Activated T-helper 2 cell treated with anti-CD3 and anti-CD28 coated beads, Interferon-gamma antibody, Interleukin-2, Interleukin-4, amounts not matched to agents 10 μg/mL and 5 μg/mL and 100 μg/mL, durations not matched to agents 14 hours and 24 hours and 36 hours (primary cell): Measurements from ENCODE around the gene KLF6. TPM values are rescaled to one million over a fixed set of nuclear protein-coding genes. Genes with fewer than 3 reads are reported as not detected.

Experiments used
- DNase-seq: peaks from one replicate; pipeline ENCODE4 v3.0.0; 2021; ENCODE audit warnings: low spot score
- H3K27ac Mint-ChIP-seq: one replicate; pipeline ENCODE4 v1.8.0; 2021; ENCODE audit warnings: mixed read lengths
- H3K27me3 Mint-ChIP-seq: one replicate; pipeline ENCODE4 v1.8.0; 2021; ENCODE audit warnings: low read depth, mixed read lengths
- H3K36me3 Mint-ChIP-seq: one replicate; pipeline ENCODE4 v1.8.0; 2021; ENCODE audit warnings: low read depth, mixed read lengths
- H3K4me1 Mint-ChIP-seq: one replicate; pipeline ENCODE4 v1.8.0; 2021; ENCODE audit warnings: low read depth, mixed read lengths
- H3K4me3 Mint-ChIP-seq: one replicate; pipeline ENCODE4 v1.8.0; 2021; ENCODE audit warnings: low read depth, mild to moderate bottlenecking, moderate library complexity, mixed read lengths
- H3K9me3 Mint-ChIP-seq: one replicate; pipeline ENCODE4 v1.8.0; 2021; ENCODE audit warnings: mixed read lengths
- intact Hi-C: fragments of 100-400 bp; cut with micrococcal nuclease; formaldehyde crosslinking; loops from one replicate; pipeline ENCODE4 v1.15.1; 2023
- total RNA-seq: library from RNA; stranded (reverse); gene quantifications from 2 replicates; pipeline ENCODE4 v1.2.3, GENCODE V29; 2022

KLF6 gene
- total RNA-seq, 1 donor from 2014 or later = 129 TPM

DNA sequence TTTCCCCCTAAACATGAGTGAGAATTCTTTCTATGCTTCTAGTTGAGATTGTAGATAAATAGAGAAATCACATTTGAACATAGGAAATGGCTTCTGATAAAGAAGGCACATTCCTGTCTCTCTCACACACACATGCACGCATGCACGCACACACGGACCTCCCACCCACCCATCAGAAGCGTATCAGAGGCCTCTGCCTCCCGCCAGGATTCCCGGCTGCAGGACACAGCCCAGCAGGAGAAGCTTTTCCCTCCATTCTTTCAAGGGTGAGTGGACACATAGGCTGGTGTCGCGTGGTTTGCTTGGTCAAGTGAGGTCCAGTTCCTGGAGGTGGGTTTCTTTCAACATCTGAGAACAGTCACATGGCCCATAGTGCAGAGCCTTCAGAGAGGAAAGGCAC, 34.2 kb downstream of the KLF6 start:
- no peaks in the 10 kb centered on the region for H3K36me3 Mint-ChIP-seq
- intact Hi-C loops = loop anchor here (10.0 kb wide), 1 partner anchor 656 kb away; no protein-coding TSS in a partner anchor
- peaks cover 18% of the 10 kb centered on the region for H3K4me1 Mint-ChIP-seq
- H3K9me3 Mint-ChIP-seq = no peaks in the 10 kb centered on the region
- DNase-seq = no peak
- peaks cover 6% of the 10 kb centered on the region for H3K27me3 Mint-ChIP-seq
- no peak overlapping the region for H3K4me3 Mint-ChIP-seq
- H3K27ac Mint-ChIP-seq = no peak overlapping the region

DNA sequence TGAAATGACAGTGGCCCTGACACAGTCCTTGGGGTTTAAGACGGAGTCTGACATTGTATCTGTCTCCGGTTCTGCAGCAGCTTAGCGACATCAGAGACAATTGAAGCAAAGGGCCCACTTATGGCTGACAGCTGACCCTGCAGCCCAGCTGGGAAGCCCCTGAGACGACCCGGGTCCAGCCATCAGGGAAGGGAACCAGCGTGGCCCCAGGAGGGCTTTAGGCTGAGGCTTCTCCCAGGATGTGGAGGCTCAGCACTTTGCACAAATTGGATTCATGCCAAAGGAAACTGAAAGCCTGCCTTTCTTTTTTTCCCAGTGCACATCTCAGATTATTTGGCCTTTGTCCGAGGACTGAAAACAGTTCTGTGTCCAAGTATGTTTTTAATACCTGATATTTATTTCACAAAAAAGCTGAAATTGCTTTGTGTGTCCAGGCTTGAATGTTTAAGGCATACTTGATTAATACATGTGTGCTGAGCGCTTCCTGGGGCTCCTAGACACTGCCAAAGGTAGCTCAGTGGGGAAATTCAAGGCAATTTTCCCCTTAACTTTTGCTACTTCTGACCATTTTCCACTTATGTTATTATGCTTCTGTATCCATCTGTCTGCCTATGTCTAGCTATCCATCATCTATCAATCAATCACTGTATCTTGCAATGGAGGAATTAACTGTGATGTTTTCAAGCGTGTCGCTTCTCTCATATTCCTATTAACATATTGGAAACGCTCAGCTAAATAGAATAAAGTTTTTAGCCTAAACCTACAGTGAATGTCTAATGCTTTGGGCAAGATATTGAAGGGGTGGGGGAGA, 34.8 kb downstream of the KLF6 start:
- no peaks in the 10 kb centered on the region for H3K36me3 Mint-ChIP-seq
- H3K9me3 Mint-ChIP-seq = no peaks in the 10 kb centered on the region
- intact Hi-C loops = loop anchor here (10.0 kb wide), 1 partner anchor 655 kb away; no protein-coding TSS in a partner anchor
- peaks cover 12% of the 10 kb centered on the region for H3K4me1 Mint-ChIP-seq
- H3K4me3 Mint-ChIP-seq = no peak overlapping the region
- H3K27ac Mint-ChIP-seq = no peak overlapping the region
- H3K27me3 Mint-ChIP-seq = peaks cover 11% of the 10 kb centered on the region
- no peak for DNase-seq

DNA sequence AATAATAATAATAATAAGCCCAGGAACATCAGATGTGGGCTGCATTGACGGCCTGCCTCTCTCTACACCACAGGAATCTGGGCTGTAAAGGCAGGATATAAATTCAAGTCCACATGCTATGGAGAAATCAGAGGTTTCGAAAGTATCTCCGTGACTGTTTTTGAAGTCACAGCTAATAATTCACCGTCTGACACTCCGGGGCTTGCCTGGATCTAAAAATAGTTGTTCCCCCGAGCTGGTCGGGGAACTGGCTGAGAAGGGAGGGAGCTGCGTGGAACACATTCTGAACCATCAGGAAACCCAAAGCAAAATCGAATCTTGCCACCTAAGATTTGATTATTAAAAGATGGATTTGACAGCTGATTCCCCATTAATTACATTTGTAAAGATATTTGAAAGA, 35.4 kb downstream of the KLF6 start:
- peaks cover 13% of the 10 kb centered on the region for H3K27me3 Mint-ChIP-seq
- no peak overlapping the region for H3K4me3 Mint-ChIP-seq
- H3K36me3 Mint-ChIP-seq = no peaks in the 10 kb centered on the region
- peaks cover 6% of the 10 kb centered on the region for H3K4me1 Mint-ChIP-seq
- no peak overlapping the region for H3K27ac Mint-ChIP-seq
- DNase-seq = no peak
- no peaks in the 10 kb centered on the region for H3K9me3 Mint-ChIP-seq
- intact Hi-C loops = no loop called here

DNA sequence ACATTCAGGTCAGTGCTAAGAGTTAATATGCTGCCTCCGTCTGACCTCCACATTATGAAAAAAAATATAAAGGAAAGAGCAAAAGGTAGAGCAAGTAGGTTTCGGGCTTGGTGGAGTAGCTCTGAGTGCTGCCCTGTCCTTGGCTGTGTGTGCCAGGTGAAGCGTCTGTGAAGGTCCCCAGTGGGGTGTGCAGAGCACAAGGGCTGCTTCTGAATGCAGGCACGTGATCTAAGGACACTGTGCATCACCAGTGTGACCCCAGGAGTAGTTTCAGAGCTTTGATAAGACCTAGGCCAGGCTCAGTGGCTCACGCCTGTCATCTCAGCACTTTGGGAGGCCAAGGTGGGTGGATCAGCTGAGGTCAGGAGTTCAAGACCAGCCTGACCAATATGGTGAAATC, 36.0 kb downstream of the KLF6 start:
- H3K9me3 Mint-ChIP-seq = no peaks in the 10 kb centered on the region

DNA sequence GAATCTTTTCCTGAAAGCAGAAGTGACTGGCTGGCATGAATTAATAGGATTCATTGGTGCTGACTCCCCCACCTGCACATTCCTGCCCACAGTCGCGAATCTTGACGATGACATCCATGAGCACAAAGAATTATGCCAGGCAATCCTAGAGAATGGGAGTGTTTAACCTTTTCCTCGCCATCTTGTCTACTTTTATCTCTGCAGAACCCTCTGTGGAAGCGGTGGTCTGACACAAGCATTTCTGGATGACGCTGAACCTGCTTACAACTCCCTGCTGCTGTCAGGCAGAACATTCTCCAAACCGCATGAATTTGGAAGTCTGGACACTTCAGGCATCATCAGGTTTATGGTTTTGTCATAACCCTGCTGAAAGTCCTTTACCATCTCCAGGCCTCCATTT, 36.5 kb downstream of the KLF6 start:
- Mint-ChIP-seq H3K36me3 (no peaks in the 10 kb centered on the region), H3K4me1 (peaks cover 3% of the 10 kb centered on the region), H3K4me3 (no peak overlapping the region), H3K27ac (no peak overlapping the region), H3K9me3 (no peaks in the 10 kb centered on the region), H3K27me3 (peaks cover 13% of the 10 kb centered on the region)
- DNase-seq = no peak
- intact Hi-C loops = no loop called here

More for the DNA sequence above, 36.0 kb downstream of the KLF6 start:
- DNase-seq = no peak
- Mint-ChIP-seq H3K36me3 (no peaks in the 10 kb centered on the region), H3K4me3 (no peak overlapping the region), H3K27me3 (peaks cover 13% of the 10 kb centered on the region), H3K27ac (no peak overlapping the region), H3K4me1 (peaks cover 3% of the 10 kb centered on the region)
- intact Hi-C loops = no loop called here

DNA sequence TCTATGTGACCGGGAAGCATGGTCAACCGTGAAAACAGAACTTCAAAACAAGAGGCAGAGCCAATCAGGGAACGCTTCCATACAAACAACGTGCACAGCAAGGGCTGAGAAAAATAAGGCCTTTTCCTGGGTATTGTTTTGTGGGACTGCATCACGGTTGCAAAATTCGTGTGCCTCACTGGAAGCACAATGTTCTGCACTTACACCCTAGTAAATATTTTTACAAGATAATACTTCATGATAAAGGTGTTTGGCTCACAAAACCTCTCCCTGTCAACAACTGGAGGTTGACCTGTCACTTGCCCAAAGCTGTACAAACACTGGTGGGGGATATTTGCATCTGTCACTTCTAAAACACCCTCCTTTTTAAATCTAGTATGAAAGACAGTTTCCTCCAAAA, 37.0 kb downstream of the KLF6 start:
- DNase-seq = no peak
- Mint-ChIP-seq H3K36me3 (no peaks in the 10 kb centered on the region), H3K4me1 (peaks cover 3% of the 10 kb centered on the region), H3K4me3 (no peak overlapping the region), H3K27me3 (peaks cover 13% of the 10 kb centered on the region), H3K9me3 (no peaks in the 10 kb centered on the region), H3K27ac (no peak overlapping the region)
- intact Hi-C loops = no loop called here

DNA sequence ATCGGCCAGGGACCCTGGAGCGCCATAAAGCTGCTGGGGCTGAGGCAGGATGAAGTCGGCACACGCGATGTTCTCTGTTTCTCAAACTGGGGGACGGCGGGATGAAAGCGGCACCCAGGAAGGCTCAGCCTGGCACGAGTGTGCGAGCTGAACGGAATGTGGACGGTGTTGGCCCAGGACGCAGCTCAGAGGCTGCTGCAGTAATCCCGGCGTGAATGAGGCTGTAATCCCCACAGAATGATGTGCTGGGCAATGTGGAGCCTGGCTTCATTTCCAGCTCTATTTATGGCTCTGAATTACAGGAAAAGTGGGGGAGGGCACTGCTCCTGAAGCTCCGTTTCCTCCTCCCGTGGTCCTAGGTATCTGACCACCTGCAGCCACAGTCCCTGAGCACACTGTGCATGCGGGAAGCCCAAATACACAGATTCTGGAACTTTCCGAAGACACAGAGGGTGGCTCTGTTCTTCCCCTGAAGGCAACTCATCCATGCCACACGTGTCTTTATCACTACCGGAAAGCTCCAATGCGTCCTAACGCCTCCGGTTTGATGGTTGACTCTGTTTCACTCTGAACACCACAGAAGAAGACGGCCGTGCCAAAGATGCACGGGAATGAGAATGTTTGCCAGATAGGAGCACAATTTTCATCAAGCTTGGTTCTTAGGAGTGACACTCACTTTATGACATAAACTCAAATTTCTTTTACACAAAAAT, 37.6 kb downstream of the KLF6 start:
- Mint-ChIP-seq H3K9me3 (no peaks in the 10 kb centered on the region), H3K27me3 (peaks cover 13% of the 10 kb centered on the region), H3K36me3 (no peaks in the 10 kb centered on the region), H3K27ac (no peak overlapping the region), H3K4me3 (no peak overlapping the region), H3K4me1 (peaks cover 5% of the 10 kb centered on the region)
- intact Hi-C loops = no loop called here
- DNase-seq = no peak

DNA sequence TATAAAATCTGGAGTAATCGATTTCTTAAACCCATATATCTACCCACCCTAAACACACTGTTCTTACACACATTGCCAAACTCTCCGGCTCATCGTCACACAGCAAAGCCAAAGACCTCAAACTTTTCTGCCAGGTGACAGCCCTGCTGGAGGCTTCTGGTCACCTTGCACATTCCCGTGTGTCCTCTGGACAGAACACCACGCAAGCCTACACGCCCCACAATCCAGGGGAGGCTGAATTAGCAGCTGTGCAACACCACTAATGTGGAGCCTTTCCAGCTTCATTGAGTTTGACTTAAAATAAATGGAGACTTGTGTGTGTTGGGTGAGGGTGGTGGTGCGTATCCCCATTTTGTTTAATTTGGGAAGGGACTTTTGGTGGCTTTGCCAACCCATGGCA, 38.4 kb downstream of the KLF6 start:
- Mint-ChIP-seq H3K27me3 (peaks cover 13% of the 10 kb centered on the region), H3K36me3 (no peaks in the 10 kb centered on the region), H3K4me1 (peaks cover 13% of the 10 kb centered on the region), H3K9me3 (no peaks in the 10 kb centered on the region), H3K27ac (no peak overlapping the region), H3K4me3 (no peak overlapping the region)
- DNase-seq = no peak
- intact Hi-C loops = no loop called here

DNA sequence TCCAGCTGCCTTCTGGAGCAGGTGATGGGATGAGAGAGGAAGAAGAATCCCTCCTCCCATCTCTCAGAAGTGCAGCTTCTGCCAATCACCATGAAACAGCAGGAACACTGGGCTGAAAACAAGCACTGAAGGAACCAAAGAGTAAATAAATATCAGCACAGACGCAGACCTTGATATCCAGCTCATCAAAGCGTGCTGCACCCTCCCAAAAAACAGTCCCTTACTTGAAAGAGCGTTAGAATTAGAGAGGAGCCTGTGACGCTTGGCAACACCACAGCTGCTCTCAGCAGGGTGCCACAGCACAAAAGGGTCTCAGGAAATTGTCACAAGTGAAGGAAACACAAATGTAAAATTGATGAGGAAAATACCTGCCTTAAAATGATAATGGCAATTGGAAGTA, 39.5 kb downstream of the KLF6 start:
- H3K27ac Mint-ChIP-seq = no peak overlapping the region
- peaks cover 19% of the 10 kb centered on the region for H3K4me1 Mint-ChIP-seq
- H3K36me3 Mint-ChIP-seq = no peaks in the 10 kb centered on the region
- peaks cover 13% of the 10 kb centered on the region for H3K27me3 Mint-ChIP-seq
- H3K9me3 Mint-ChIP-seq = no peaks in the 10 kb centered on the region
- H3K4me3 Mint-ChIP-seq = no peak overlapping the region
- intact Hi-C loops = no loop called here
- no peak for DNase-seq

DNA sequence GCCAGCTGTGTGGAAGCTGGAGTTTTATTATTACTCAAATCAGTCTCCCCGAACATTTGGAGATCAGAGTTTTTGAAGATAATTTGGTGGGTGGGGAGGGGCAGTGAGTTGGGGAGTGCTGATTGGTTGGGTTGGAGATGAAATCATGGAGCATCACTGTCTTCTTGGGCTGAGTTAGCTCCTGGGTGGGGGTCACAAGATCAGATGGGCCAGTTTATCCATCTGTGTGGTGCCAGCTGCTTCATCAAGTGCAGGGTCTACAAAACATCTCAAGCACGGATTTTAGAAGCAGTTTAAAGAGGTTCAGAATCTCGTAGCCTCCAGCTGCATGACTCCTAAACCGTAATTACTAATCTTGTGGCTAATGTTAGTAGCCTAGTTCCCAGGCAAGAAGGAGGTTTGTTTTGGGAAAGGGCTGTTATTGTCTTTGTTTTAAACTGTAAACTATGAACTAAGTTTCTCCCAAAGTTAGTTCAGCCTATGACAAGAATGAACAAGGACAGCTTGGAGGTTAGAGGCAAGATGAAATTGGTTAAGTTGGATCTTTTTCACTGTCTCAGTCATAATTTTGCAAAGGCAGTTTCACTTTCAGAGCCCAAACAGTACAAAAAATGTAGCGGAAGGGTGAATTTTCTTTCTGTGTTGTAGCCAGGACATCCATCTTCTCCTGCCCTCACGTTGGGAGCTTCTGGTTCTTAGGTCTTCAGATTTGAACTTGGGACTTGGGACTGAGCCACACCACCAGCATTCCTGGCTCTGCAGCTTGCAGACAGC, 43.1 kb downstream of the KLF6 start:
- peaks cover 26% of the 10 kb centered on the region for H3K4me1 Mint-ChIP-seq
- no peaks in the 10 kb centered on the region for H3K9me3 Mint-ChIP-seq
- no peaks in the 10 kb centered on the region for H3K36me3 Mint-ChIP-seq
- DNase-seq = no peak
- no peak overlapping the region for H3K4me3 Mint-ChIP-seq
- no peak overlapping the region for H3K27ac Mint-ChIP-seq
- intact Hi-C loops = loop anchor here (5.0 kb wide), 1 partner anchor 40 kb away; no protein-coding TSS in a partner anchor
- peaks cover 12% of the 10 kb centered on the region for H3K27me3 Mint-ChIP-seq

DNA sequence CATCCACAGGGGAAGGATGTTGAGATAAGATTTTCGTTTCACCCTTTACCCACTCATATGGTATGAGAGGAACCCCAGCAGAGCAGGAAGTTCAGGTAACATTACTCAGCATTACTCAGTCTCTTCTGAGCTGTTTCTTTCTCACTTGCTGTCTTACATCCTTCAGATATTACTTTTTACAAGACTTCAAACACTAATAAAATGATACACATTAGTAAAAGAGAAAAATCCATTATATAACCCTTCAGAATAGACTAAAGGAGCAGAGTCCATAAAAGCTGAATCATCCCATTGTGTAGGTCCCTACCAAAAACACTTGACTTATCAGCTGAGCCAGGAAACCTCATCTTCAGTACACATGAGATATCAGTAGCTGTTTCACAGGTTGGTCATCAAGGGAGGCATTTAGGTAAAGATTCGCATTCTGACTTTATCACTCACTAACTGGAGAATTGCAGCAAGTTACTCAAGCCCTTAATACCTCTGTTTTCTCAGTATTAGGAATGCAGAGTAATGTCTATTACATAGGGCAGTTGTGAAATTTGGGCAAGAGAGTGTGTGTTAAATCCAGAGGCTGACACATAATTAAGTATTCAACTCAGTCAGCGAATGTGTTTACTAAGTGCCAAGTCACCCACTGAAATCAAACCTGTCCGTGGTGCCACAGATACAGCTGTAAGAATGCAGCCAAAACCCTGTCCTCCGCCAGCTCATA, 44.7 kb downstream of the KLF6 start:
- Mint-ChIP-seq H3K9me3 (no peaks in the 10 kb centered on the region), H3K4me3 (no peak overlapping the region), H3K27me3 (peaks cover 5% of the 10 kb centered on the region), H3K4me1 (peaks cover 27% of the 10 kb centered on the region), H3K27ac (no peak overlapping the region), H3K36me3 (no peaks in the 10 kb centered on the region)
- DNase-seq = no peak
- intact Hi-C loops = loop anchor here (1.0 to 5.0 kb wide), 5 partner anchors 18 to 118 kb away; no protein-coding TSS in a partner anchor

DNA sequence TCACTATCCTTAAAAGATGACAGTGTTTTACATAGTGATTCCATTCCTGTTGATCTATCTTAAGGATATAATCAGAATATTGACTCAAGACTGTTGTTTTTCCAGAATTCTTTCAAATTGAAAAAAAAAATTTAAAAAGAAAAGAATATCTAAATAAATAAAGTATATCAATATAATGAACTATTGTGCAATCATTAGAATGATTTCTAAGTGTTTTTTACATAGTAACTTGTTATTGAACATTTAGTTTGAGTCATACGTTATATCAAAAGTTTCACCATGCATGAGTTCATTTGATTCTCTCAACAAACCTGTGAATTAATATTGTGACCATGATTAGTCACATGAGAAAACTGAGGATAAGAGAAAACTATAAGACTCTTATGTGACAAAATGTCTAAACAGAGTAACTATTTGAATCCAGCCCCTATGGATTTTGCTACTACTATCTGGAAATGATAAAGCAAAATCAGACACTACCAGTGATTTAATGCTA, 46.1 kb downstream of the KLF6 start:
- Mint-ChIP-seq H3K4me3 (no peak overlapping the region), H3K27ac (no peak overlapping the region), H3K9me3 (no peaks in the 10 kb centered on the region), H3K36me3 (no peaks in the 10 kb centered on the region), H3K27me3 (peaks cover 2% of the 10 kb centered on the region), H3K4me1 (peaks cover 27% of the 10 kb centered on the region)
- no peak for DNase-seq
- intact Hi-C loops = no loop called here
